Measurements from ENCODE around the gene CCND1.
"Not testable (repeated sequence)": the region's sequence is repeated elsewhere in the genome, so short reads cannot be mapped to it uniquely, and the experiment has no call there.

The CCND1 gene

GRCh38 chr11:69618237-69618636, 22.7 kb upstream of the CCND1 start:
- H3K4me3 ChIP-seq (ENCODE audit: insufficient read length, low read depth): no peak overlapping the region
- no peak overlapping the region for H3K9ac ChIP-seq (ENCODE audit: insufficient read length, low read depth)
- no peaks in the 10 kb centered on the region for H3K36me3 ChIP-seq (ENCODE audit: insufficient read depth, insufficient read length, low read length)
- no peaks in the 10 kb centered on the region for H3K9me3 ChIP-seq (ENCODE audit: insufficient read depth, low read length)
- no peaks in the 10 kb centered on the region for H3K27me3 ChIP-seq (ENCODE audit: insufficient read depth, insufficient read length)
- DNase-seq (ENCODE audit: low read depth, low spot score): no peak
- no peak for TF ChIP-seq YY1 (IDR thresholded peaks at IDR 0.05; ENCODE audit: insufficient read depth, insufficient read length)
- no peak for TF ChIP-seq SUZ12 (IDR thresholded peaks at IDR 0.05; ENCODE audit: extremely low read depth, insufficient read depth, insufficient read length)
- TF ChIP-seq ZNF274 (IDR thresholded peaks at IDR 0.05; ENCODE audit: low read depth, low read length): no peak
- peaks cover 6% of the 10 kb centered on the region for H3K4me1 ChIP-seq (ENCODE audit: insufficient read depth, insufficient read length)

- Histone ChIP-seq H3K9ac (ENCODE audit: insufficient read length, low read depth) (no peak overlapping the region), H3K9me3 (ENCODE audit: insufficient read depth, low read length) (no peaks in the 10 kb centered on the region), H3K4me3 (ENCODE audit: insufficient read length, low read depth) (no peak overlapping the region), H3K27me3 (ENCODE audit: insufficient read depth, insufficient read length) (no peaks in the 10 kb centered on the region), H3K36me3 (ENCODE audit: insufficient read depth, insufficient read length, low read length) (no peaks in the 10 kb centered on the region), H3K4me1 (ENCODE audit: insufficient read depth, insufficient read length) (no peaks in the 10 kb centered on the region)
- DNase-seq (ENCODE audit: low read depth, low spot score): no peak
- TF ChIP-seq YY1 (IDR thresholded peaks at IDR 0.05; ENCODE audit: insufficient read depth, insufficient read length) (no peak), ZNF274 (IDR thresholded peaks at IDR 0.05; ENCODE audit: low read depth, low read length) (no peak), SUZ12 (IDR thresholded peaks at IDR 0.05; ENCODE audit: extremely low read depth, insufficient read depth, insufficient read length) (no peak)
These were observed 20.2 kb upstream of the CCND1 start for GRCh38 chr11:69620683-69621290.

- H3K27me3 ChIP-seq (ENCODE audit: insufficient read depth, insufficient read length); H3K36me3 ChIP-seq (ENCODE audit: insufficient read depth, insufficient read length, low read length); H3K4me3 ChIP-seq (ENCODE audit: insufficient read length, low read depth); DNase-seq (ENCODE audit: low read depth, low spot score); H3K9ac ChIP-seq (ENCODE audit: insufficient read length, low read depth); H3K9me3 ChIP-seq (ENCODE audit: insufficient read depth, low read length); H3K4me1 ChIP-seq (ENCODE audit: insufficient read depth, insufficient read length): not testable (repeated sequence)
These were observed 18.8 kb upstream of the CCND1 start for GRCh38 chr11:69622097-69622681.

DNA sequence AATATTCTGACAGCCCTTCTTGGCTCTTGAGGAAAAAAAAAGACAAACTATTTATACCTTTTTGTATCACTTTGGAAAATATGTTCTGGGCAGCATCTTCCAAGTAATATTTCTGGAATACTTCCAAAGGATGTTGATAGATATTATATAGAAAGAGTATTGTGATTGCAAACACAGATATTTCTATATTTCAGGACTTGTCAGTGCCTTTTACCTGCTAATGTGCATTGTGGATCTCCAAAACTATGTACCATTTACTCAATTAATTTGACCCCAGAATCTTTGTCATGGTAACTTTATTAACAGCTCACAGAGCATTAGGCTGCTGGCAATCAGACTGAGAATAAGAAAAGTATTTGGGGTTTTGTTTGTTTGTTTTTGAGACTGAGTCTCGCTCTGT, 16.7 kb upstream of the CCND1 start:
- Histone ChIP-seq H3K9ac (ENCODE audit: insufficient read length, low read depth) (no peak overlapping the region), H3K36me3 (ENCODE audit: insufficient read depth, insufficient read length, low read length) (no peaks in the 10 kb centered on the region), H3K4me1 (ENCODE audit: insufficient read depth, insufficient read length) (no peaks in the 10 kb centered on the region), H3K27me3 (ENCODE audit: insufficient read depth, insufficient read length) (no peaks in the 10 kb centered on the region), H3K9me3 (ENCODE audit: insufficient read depth, low read length) (peaks cover 8% of the 10 kb centered on the region; the same call in 1 of the 2 replicates), H3K4me3 (ENCODE audit: insufficient read length, low read depth) (no peak overlapping the region)
- TF ChIP-seq YY1 (IDR thresholded peaks at IDR 0.05; ENCODE audit: insufficient read depth, insufficient read length) (no peak), ZNF274 (IDR thresholded peaks at IDR 0.05; ENCODE audit: low read depth, low read length) (no peak), SUZ12 (IDR thresholded peaks at IDR 0.05; ENCODE audit: extremely low read depth, insufficient read depth, insufficient read length) (no peak)
- no peak for DNase-seq (ENCODE audit: low read depth, low spot score)

DNA sequence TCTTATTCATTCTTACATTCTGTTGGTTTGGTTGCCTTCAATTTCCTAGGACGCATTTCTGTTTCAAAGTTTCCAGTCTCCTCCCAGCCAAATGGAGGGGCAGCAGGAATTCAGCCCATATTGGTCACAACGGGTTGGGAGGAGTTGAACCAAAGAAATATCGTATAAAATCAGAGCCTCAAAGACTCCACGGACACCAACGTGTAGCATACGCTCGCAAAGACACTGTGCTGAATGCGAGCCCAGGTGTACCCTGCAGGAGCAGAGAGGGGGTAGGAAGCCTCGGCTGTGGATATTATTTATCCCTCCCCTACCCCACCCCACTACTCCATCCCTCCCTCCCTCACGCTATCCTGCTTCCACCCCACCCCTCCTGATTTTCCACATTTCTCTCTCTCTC, 15.5 kb upstream of the CCND1 start:
- DNase-seq (ENCODE audit: low read depth, low spot score): no peak
- H3K9ac ChIP-seq (ENCODE audit: insufficient read length, low read depth): no peak overlapping the region
- H3K4me1 ChIP-seq (ENCODE audit: insufficient read depth, insufficient read length): no peaks in the 10 kb centered on the region
- H3K27me3 ChIP-seq (ENCODE audit: insufficient read depth, insufficient read length): no peaks in the 10 kb centered on the region
- peaks cover 16% of the 10 kb centered on the region; the same call in 1 of the 2 replicates for H3K9me3 ChIP-seq (ENCODE audit: insufficient read depth, low read length)
- H3K36me3 ChIP-seq (ENCODE audit: insufficient read depth, insufficient read length, low read length): no peaks in the 10 kb centered on the region
- TF ChIP-seq ZNF274 (IDR thresholded peaks at IDR 0.05; ENCODE audit: low read depth, low read length) (no peak), SUZ12 (IDR thresholded peaks at IDR 0.05; ENCODE audit: extremely low read depth, insufficient read depth, insufficient read length) (no peak), YY1 (IDR thresholded peaks at IDR 0.05; ENCODE audit: insufficient read depth, insufficient read length) (no peak)
- no peak overlapping the region for H3K4me3 ChIP-seq (ENCODE audit: insufficient read length, low read depth)

DNA sequence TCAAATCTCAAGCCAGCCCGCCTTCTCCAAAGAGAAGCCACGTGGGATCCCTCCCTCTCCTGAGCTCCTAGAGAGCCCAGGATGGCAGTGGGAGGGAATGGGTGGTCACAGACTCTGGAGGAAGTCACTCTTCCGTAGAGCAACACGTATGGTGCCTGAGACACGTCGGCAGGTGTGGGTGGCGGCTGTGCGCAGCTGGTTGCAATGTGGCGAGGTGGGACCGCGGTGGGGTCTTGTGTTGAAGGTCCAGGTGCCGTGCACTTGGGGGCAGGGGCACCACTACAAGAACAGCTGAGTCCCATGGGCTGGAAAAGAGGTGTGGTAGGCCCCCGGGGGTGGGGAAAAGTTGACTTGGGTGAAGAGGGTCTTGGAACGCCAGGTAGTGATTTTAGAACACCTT, 13.4 kb upstream of the CCND1 start:
- Histone ChIP-seq H3K4me3 (ENCODE audit: insufficient read length, low read depth) (no peak overlapping the region), H3K9ac (ENCODE audit: insufficient read length, low read depth) (no peak overlapping the region), H3K9me3 (ENCODE audit: insufficient read depth, low read length) (peaks cover 16% of the 10 kb centered on the region; the same call in 1 of the 2 replicates), H3K27me3 (ENCODE audit: insufficient read depth, insufficient read length) (no peaks in the 10 kb centered on the region), H3K36me3 (ENCODE audit: insufficient read depth, insufficient read length, low read length) (no peaks in the 10 kb centered on the region), H3K4me1 (ENCODE audit: insufficient read depth, insufficient read length) (no peaks in the 10 kb centered on the region)
- no peak for DNase-seq (ENCODE audit: low read depth, low spot score)
- TF ChIP-seq YY1 (IDR thresholded peaks at IDR 0.05; ENCODE audit: insufficient read depth, insufficient read length) (no peak), SUZ12 (IDR thresholded peaks at IDR 0.05; ENCODE audit: extremely low read depth, insufficient read depth, insufficient read length) (no peak), ZNF274 (IDR thresholded peaks at IDR 0.05; ENCODE audit: low read depth, low read length) (no peak)

DNA sequence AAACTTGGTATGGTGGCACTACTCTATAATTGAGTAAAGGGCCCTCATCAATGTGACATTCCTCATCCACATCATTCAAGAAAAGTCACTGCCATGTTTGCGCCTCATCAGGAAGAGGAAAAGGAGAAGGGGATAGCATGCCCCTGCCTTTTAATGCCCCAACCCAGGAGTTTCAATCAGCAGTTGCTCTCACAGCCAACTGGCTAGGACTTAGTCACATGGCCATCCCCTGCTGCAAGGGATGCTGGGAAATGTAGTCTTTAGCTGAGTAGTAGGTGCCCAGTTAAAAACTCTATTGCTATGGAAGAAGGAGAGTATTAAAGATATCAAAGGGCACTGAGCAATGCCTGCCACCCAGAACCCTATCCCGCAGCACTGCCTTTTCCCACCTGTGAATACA, 10.9 kb upstream of the CCND1 start:
- no peaks in the 10 kb centered on the region for H3K36me3 ChIP-seq (ENCODE audit: insufficient read depth, insufficient read length, low read length)
- DNase-seq (ENCODE audit: low read depth, low spot score): no peak
- TF ChIP-seq YY1 (IDR thresholded peaks at IDR 0.05; ENCODE audit: insufficient read depth, insufficient read length) (no peak), ZNF274 (IDR thresholded peaks at IDR 0.05; ENCODE audit: low read depth, low read length) (no peak), SUZ12 (IDR thresholded peaks at IDR 0.05; ENCODE audit: extremely low read depth, insufficient read depth, insufficient read length) (no peak)
- H3K4me3 ChIP-seq (ENCODE audit: insufficient read length, low read depth): no peak overlapping the region
- H3K27me3 ChIP-seq (ENCODE audit: insufficient read depth, insufficient read length): no peaks in the 10 kb centered on the region
- H3K9me3 ChIP-seq (ENCODE audit: insufficient read depth, low read length): peaks cover 16% of the 10 kb centered on the region; the same call in 1 of the 2 replicates
- no peak overlapping the region for H3K9ac ChIP-seq (ENCODE audit: insufficient read length, low read depth)
- H3K4me1 ChIP-seq (ENCODE audit: insufficient read depth, insufficient read length): no peaks in the 10 kb centered on the region
